ENCODE measurements around the gene ADAM11. TPM values are rescaled to one million over a fixed set of nuclear protein-coding genes. Genes with fewer than 3 reads are reported as not detected.
A peak's percentile ranks its signal among the peaks of the same experiment; 100 is the strongest.

Gene ADAM11
- total and polyA plus RNA-seq, 2 of the 13 experiments (the other 11 are each of a cell fraction or from before 2014, with no cell fraction given) = 0.38 to 0.91 TPM

GRCh38 chr17:44775838-44776621 is 17.2 kb downstream of the ADAM11 start (continued):
- TF ChIP-seq ZBED4 (CRISPR knock-in tag; IDR thresholded peaks at IDR 0.05; ENCODE audit: borderline replicate concordance) (no peak), CHD2 (IDR thresholded peaks at IDR 0.05; ENCODE audit: low read depth, low read length) (no peak), ZNF609 (CRISPR knock-in tag; IDR thresholded peaks at IDR 0.05; ENCODE audit: borderline replicate concordance) (no peak), ZNF800 (CRISPR knock-in tag; IDR thresholded peaks at IDR 0.05) (peak; percentile 13; the same call in 1 of the 2 replicates), ZHX1 (CRISPR knock-in tag; IDR thresholded peaks at IDR 0.05; ENCODE audit: low read depth) (no peak), ZIK1 (CRISPR knock-in tag; IDR thresholded peaks at IDR 0.05; ENCODE audit: borderline replicate concordance, low read depth) (no peak), SNAPC5 (CRISPR knock-in tag; IDR thresholded peaks at IDR 0.05; ENCODE audit: borderline replicate concordance) (no peak), YEATS2 (CRISPR knock-in tag; IDR thresholded peaks at IDR 0.05; ENCODE audit: borderline replicate concordance) (no peak), ZNF768 (CRISPR knock-in tag; IDR thresholded peaks at IDR 0.05) (peak; percentile 61; the same call in 1 of the 2 replicates), ZNF709 (CRISPR knock-in tag; IDR thresholded peaks at IDR 0.05) (no peak), FOXJ3 (CRISPR knock-in tag; IDR thresholded peaks at IDR 0.05; ENCODE audit: borderline replicate concordance) (no peak), ZNF614 (CRISPR knock-in tag; IDR thresholded peaks at IDR 0.05; ENCODE audit: borderline replicate concordance) (no peak), ZNF629 (CRISPR knock-in tag; conservative IDR thresholded peaks at IDR 0.05) (peak; percentile 66), ZMAT3 (CRISPR knock-in tag; conservative IDR thresholded peaks at IDR 0.05) (no peak)
